ENCODE measurements around the gene UBTD2.
"Not testable (repeated sequence)": the region's sequence is repeated elsewhere in the genome, so short reads cannot be mapped to it uniquely, and the experiment has no call there.

UBTD2 gene

DNA sequence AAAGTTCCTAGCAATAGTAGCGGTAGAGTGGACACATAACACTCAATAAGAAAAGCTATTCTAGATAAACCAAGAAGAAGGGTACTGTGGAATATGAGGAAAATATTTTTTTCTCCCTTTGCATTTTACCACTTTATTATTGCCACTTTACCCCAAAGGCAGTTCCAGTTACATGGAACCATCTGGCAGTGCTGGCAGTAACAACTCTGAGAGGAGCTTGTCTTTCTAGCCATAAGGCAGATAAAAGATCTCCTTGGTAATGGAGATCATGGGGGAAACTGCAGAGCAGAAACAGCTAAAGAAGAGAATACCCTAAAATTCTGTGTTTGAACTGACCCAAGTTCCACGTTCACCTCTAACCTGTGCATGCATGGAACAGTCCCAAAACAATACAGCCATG, 38.5 kb downstream of the UBTD2 start:
- no peak for DNase-seq

- DNase-seq, result no peak
Observed at GRCh38 chr5:172243302-172243701, 40.3 kb downstream of the UBTD2 start.

GRCh38 chr5:172238334-172238733, 45.2 kb downstream of the UBTD2 start:
- no peak for DNase-seq

DNA sequence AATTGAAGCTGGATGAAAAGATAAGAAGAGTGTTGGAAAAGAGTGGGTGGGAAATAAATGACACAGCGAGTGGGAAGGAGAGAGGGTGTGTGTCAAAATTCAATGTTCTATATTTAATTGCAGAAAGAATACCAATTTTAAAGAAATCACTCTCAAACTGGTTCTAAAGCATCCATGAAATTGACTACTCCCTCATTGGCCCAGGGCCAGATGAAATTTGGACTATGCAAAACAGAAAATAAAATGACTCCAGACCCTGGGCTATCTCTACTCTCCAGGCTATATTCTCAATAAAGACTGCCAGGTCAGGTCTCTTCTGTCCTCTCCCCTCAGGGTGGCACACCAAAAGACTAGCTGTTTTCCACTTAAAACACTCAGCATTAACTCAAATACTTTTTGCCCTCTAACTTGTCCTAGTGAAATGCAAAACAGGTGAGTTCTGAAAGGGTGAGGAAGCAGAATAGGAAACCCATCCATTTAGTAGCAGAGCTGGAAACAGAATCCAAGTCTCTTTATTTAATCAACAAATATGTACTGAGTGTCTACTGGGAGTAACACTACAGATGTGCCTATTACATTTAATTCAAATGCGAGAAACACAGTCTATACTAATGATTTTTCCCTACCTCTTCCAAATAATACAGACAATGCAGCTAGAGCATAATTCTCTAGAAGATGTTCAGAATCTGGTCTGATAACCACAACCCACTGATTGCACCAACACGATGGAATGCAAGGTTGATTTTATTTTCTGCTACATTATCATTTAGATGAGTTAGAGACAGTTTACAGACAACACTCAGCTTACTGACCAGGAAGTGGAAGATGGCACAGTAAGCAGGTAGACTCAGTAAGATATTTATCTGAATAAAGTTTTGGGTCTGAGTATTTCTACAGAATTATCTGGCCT, 47.5 kb downstream of the UBTD2 start:
- DNase-seq, result no peak

DNA sequence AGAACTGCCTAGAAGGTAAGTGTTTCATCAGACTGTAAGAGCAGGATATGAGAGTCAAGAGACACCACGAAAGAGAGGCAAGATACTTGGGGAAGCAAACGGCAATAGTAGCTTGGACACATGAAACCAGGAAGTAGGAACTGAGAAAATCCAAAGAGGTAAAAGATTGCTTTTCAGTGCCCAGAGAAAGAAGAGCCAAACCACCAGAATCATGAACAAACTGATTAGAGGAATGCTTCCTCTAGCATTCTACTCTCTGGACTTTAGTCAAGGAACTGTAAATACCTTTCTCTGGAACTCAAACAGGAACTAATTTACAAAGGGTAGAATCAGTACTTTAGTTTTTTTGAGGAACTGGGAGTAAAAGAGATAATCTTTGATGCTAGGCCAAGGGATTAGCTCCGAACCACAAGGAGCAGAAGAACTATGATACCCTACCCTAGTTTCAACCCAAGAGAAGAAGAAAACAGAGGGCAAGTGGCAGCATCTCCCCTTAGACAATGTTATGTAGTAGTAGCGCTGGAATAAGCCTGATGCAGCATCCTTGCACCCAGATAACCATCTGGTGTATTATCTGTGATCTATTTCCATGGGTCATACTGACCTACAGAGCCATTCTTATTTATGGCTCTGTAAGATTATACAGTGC, 48.3 kb downstream of the UBTD2 start:
- DNase-seq, result no peak

DNA sequence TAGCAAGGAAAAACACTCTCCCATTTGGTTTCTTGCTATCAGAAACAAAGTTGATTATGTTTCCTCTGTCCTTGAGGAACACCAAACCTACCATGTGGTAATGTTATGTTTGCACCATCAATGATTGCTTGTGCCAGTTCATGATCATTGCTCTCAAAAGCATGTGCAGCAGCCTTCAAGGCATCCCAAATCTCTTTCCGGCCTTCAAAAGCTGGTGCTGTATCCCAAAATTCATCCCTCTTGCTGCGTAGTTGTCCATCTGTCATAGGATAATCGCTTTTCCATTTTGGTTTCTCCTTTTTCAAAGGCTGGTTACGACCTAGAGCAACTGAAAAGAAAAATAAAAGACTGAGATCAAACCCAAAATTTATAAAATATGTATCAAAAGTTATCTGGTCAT, 49.5 kb downstream of the UBTD2 start:
- no peak for DNase-seq

GRCh38 chr5:172229904-172230303, 53.7 kb downstream of the UBTD2 start:
- DNase-seq, result no peak

- no peak for DNase-seq
Observed at GRCh38 chr5:172224996-172225395, 58.6 kb downstream of the UBTD2 start.

DNA sequence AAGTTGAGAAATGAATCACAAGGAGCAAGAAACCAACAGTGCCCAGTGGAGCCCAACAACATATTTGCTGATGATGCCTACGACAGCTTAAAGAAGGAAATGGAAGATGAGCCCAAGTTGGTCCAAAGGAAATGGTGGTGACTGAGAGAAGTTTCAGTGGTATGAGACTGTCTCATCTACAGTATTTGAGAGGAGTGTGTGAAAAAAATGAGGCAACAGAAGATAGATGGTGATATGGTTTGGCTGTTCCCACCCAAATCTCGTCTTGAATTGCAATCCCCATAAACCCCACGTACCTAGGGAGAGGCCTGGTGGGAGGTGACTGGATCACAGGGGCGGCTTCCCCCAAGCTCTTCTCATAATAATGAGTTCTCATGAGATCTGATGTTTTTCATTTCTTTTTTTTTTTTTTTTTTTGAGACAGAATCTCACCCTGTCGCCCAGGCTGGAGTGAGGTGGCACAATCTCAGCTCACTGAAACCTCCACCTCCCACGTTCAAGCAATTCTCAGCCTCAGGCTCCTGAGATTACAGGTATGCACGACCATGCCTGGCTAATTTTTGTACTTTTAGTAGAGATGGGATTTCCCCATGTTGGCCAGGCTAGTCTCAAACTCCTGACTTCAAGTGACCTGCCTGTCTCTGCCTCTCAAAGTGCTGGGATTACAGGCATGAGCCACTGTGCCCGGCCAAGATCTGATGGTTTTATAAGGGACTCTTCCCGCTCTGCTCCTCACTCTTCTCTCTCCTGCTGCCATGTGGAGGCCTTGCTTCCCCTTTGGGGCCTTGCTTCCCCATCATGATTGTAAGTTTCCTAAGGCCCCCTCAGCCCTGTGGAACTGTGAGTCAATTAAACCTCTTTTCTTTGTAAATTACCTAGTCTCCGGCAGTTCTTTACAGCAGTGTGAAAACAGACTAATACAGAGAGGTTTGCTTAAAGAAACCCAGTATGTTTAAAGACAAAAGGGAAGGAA, 59.4 kb downstream of the UBTD2 start:
- no peak for DNase-seq

DNA sequence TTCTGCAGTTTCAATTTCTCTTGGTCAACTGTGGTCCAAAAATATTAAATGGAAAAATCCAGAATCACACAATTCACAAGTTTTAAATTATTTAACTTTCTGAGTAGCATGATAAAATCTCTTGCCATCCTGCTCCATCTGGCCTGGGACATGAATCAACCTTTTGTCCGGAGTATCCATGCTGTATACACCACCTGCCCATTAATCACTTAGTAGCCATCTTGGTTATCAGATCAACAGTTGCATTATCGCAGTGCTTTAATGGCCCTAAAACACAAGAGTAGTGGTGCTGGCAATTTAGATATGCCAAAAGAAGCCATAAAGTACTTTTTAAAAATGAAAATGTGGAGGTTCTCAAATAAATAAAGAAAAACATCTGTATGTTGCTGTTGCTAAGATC, 64.3 kb downstream of the UBTD2 start:
- DNase-seq, result no peak

GRCh38 chr5:172216345-172216744, 67.2 kb downstream of the UBTD2 start:
- no peak for DNase-seq

DNA sequence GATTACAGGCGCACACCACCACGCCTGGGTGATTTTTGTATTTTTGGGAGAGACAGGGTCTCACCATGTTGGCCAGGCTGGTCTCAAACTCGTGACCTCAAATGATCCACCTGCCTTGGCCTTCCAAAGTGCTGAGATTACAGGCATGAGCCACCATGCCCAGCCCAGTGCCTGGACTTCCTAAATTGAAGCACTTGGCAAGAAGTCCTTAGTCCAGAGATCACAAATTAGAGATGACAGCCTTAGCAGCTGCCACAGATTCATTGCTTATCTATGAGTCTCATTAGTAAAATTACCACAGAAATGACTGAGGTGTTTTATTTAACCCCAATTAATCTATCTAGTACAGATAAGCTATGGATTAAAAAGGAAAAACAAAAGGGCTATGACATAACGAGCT, 70.4 kb downstream of the UBTD2 start:
- no peak for DNase-seq

GRCh38 chr5:172211676-172212075, 71.9 kb downstream of the UBTD2 start:
- no peak for DNase-seq

DNA sequence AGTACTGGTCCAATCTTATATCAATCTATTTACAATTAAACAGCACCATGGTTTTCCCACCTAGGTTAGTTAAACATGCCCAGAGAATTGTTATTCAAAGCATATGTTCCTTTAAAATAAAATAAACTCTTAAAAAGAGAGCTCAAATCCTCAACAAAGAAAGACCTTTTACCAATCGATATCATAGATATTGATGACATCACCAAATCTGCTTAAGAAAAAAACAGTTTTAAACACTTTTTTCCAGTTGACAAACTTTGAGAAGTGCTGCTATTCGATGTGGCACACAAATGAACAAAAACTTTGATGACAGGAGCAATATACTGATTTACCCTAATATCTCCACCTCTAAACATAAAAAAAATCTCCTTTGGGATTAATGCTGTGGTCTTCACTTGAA, 73.8 kb downstream of the UBTD2 start:
- no peak for DNase-seq

DNA sequence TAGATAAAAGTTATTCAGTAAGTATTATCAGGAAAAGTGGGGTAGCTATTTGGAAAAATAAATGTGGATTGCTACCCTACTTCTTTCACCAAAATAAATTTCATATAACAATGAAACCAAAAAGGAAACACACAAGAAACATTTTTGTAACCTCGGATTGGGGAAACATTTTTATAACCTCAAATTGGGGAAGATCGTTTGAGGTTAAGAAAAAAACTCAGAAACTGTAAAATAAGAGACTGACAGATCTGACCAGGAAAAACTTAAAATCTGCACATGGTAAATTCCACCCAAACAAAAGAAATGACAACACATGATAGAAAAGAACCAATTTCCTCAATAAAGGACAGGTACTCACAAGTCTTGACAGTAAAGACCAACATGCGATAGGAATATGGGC, 76.1 kb downstream of the UBTD2 start:
- DNase-seq, result no peak

DNA sequence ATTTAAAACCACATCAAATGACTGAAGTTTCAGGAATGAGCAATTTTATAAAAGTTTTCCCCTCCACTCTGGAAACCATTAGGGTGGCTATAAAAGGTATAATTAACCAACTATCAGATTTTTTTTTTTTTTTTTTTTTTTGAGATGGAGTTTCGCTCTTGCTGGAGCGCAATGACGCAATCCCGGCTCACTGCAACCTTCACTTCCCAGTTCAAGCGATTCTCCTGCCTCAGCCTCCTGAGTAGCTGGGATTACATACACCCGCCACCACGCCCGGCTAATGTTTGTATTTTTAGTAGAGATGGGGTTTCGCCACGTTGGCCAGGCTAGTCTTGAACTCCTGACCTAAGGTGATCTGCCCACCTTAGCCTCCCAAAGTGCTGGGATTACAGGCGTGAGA, 77.6 kb downstream of the UBTD2 start:
- not testable (repeated sequence) for DNase-seq

DNA sequence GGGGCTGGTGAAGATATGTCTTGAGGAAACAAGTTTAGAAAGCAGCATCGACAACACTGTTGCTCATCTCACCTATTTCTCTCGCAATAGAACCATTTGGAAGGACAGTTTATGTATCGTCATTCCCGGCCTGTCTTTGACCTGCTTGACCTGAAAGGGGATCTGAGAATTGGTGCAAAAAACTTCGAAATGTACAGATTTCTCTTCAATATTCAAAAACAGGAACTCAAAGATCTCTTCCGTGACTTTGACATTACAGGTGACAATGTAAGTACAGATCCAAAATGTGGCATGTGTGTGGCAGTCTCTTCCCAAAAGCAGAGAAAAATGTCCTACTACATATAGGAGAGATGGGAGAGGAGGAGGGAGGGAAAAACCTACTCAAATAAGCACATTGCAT, 83.1 kb downstream of the UBTD2 start:
- DNase-seq, result no peak

GRCh38 chr5:172199446-172199845, 84.1 kb downstream of the UBTD2 start:
- no peak for DNase-seq

DNA sequence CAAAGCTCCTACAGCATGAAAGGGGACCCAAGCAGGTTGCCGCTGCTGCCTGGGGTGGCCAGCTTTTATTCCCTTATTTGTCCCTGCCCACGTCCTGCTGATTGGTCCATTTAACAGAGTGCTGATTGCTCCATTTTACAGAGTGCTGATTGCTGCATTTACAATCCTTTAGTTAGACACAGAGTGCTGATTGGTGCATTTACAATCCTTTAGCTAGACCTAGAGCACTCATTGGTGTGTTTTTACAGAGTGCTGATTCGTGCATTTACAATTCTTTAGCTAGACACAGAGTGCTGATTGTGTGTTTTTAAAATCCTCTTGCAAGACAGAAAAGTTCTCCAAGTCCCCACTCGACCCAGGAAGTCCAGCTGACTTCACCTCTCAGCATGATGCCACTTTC, 85.8 kb downstream of the UBTD2 start:
- DNase-seq, result not testable (repeated sequence)

DNA sequence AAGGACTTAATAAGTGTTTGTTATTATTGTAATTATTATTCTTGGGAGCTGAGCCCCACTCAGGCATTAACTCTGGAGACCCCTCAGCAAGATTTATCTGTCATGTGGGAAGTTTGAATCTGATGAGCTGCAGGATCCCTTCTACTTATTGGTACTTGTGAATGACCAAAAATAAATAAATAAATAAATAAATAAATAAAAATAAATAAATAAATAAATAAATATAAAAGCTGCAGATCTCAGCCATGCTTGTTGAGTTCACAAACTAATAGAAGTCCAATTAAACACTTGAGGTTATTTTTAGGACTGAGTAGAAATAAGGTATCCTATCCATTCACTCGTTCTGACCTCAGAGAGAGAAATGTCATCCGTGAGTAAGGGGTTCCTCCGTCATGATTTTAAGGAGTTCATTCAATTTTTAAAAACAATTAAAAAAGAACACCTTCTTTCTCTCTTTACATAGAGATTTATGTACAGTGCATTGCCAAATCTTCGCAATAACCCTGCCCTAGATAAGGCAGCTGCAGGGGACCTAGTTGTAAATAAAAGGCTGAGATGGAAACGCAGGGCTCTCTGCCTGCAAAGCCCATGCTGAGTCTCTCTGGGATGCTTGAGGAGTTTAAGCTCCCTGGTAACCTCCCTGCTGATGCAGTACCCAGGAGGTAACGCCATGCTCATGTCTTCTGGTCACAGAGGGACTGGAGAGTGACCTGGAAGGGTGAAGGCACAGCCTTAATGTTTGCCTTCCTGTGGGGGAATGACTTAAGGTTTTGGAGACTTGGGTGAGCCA, 88.4 kb downstream of the UBTD2 start:
- no peak for DNase-seq

- no peak for DNase-seq
Observed at GRCh38 chr5:172193872-172194271, 89.7 kb downstream of the UBTD2 start, which contains the start of gene EFCAB9. Gene EFCAB9, plus strand, starts transcription at chr5:172194172. Its CDS starts 1 bp downstream, at chr5:172194173.

- DNase-seq, result no peak
Observed at GRCh38 chr5:172189693-172190296, 93.8 kb downstream of the UBTD2 start.

All from GDM1 (cell line).